HCT116 (cell line): Measurements from ENCODE around the gene OVOL3. TPM values are rescaled to one million over a fixed set of nuclear protein-coding genes. Genes with fewer than 3 reads are reported as not detected.

Experiments used
- ATAC-seq: fragments of 200-7000 bp; cut with Tn5 transposase; 2 replicates; pipeline ENCODE4 v1.9.1; 2020; ENCODE audit warnings: mild to moderate bottlenecking, moderate library complexity
- BruUV-seq: library from RNA; stranded (reverse); fragments of 400-500 nt; replicated peaks from 2 replicates; lab custom pipeline; 2021; lab: Mats Ljungman, UMichigan
- CTCF ChIA-PET: fragments of 300-600 bp; sonication (Branson Sonifier 250); formaldehyde crosslinking; loops from one replicate; lab custom pipeline; 2021; ENCODE audit warnings: antibody characterized with exemption; lab: Charles Lee
- POLR2A ChIA-PET: fragments of 300-600, 350-600 bp; sonication (Branson Sonifier 250); formaldehyde crosslinking; loops from one replicate; lab custom pipeline; 2021; ENCODE audit warnings: antibody characterized with exemption; lab: Charles Lee
- RAD21 ChIA-PET, 2 experiments: fragments of 300-600 bp; sonication (Branson Sonifier 250); formaldehyde crosslinking; loops; one replicate each; lab custom pipeline; 2023; ENCODE audit warnings: low total read pairs in 2 of 2; ENCODE audit not compliant: uncharacterized antibody in 2 of 2, unreplicated experiment in 2 of 2, low non-redundant PET in 1 of 2; lab: Charles Lee
- DNase-seq: peaks from one replicate; pipeline ENCODE4 v3.0.0-alpha.2; 2010; ENCODE audit warnings: low read depth, low spot score
- H2AFZ ChIP-seq: fragments of 200-600 bp; shearing (Covaris generic), sonication (generic); 2 replicates; pipeline ENCODE4 v1.6.1; 2017; ENCODE audit warnings: low read depth, mixed run types, mixed read lengths, antibody characterized with exemption, low read length; ENCODE audit not compliant: poor library complexity, severe bottlenecking
- H3K27ac ChIP-seq: 2 replicates; pipeline ENCODE4 v1.5.1; 2012; ENCODE audit warnings: low read depth, low read length
- H3K27me3 ChIP-seq: fragments of 200-600 bp; sonication (generic); 2 replicates; pipeline ENCODE4 v1.6.1; 2016; ENCODE audit warnings: mixed run types, low read length, mixed read lengths; ENCODE audit not compliant: insufficient read depth
- H3K36me3 ChIP-seq, 2 experiments: fragments of 200-500 bp in 1 of 2; fragments of 200-600 bp in 1 of 2; sonication (Bioruptor generic) in 1 of 2; sonication (generic) in 1 of 2; 2 replicates each; pipeline versions ENCODE4 v1.5.1 to v1.6.1; 2014 to 2016; ENCODE audit warnings: low read length in 2 of 2, inconsistent platforms in 1 of 2, mixed read lengths in 1 of 2, mixed run types in 1 of 2; ENCODE audit not compliant: insufficient read depth in 2 of 2, control insufficient read depth in 1 of 2
- H3K4me1 ChIP-seq, 2 experiments: fragments of 200-600 bp in 1 of 2; sonication (generic) in 1 of 2; 2 replicates each; pipeline versions ENCODE4 v1.5.1 to v1.6.1; 2012 to 2017; ENCODE audit warnings: low read length in 2 of 2, inconsistent platforms in 1 of 2, mild to moderate bottlenecking in 1 of 2, mixed read lengths in 1 of 2, mixed run types in 1 of 2, moderate library complexity in 1 of 2; ENCODE audit not compliant: insufficient read depth in 2 of 2, control insufficient read depth in 1 of 2
- H3K4me2 ChIP-seq: fragments of 200-600 bp; sonication (generic); 2 replicates; pipeline ENCODE4 v1.6.1; 2017; ENCODE audit warnings: mixed run types, low read length, mixed read lengths
- H3K4me3 ChIP-seq, 2 experiments: fragments of 200-600 bp in 1 of 2; sonication (generic) in 1 of 2; replicated peaks in 1 of 2; 2 replicates each; pipeline ENCODE4 v1.5.1; 2011 to 2016; ENCODE audit warnings: low read length in 2 of 2, control low read depth in 1 of 2, low read depth in 1 of 2, mild to moderate bottlenecking in 1 of 2, mixed read lengths in 1 of 2, mixed run types in 1 of 2
- H3K79me2 ChIP-seq: fragments of 200-600 bp; sonication (generic); 2 replicates; pipeline ENCODE4 v1.6.1; 2017; ENCODE audit warnings: mild to moderate bottlenecking, mixed run types, low read length, moderate library complexity, mixed read lengths; ENCODE audit not compliant: insufficient read depth
- H3K9ac ChIP-seq: fragments of 200-600 bp; sonication (generic); 2 replicates; pipeline ENCODE4 v1.6.1; 2016; ENCODE audit warnings: low read length, mixed read lengths
- H3K9me2 ChIP-seq: fragments of 200-600 bp; sonication (generic), shearing (Covaris generic); 2 replicates; pipeline ENCODE4 v1.6.1; 2017; ENCODE audit warnings: mixed run types, mild to moderate bottlenecking, moderate library complexity; ENCODE audit not compliant: insufficient read depth
- H3K9me3 ChIP-seq, 2 experiments: fragments of 200-500 bp in 1 of 2; fragments of 200-600 bp in 1 of 2; sonication (Bioruptor generic) in 1 of 2; sonication (generic) in 1 of 2; 2 replicates each; pipeline ENCODE4 v1.6.1; 2014 to 2017; ENCODE audit warnings: low read length in 2 of 2, mixed read lengths in 2 of 2, inconsistent platforms in 1 of 2, low read depth in 1 of 2, mild to moderate bottlenecking in 1 of 2, mixed run types in 1 of 2, moderate library complexity in 1 of 2; ENCODE audit not compliant: control insufficient read depth in 1 of 2, insufficient read depth in 1 of 2
- H4K20me1 ChIP-seq: fragments of 200-600 bp; sonication (generic), shearing (Covaris generic); 2 replicates; pipeline ENCODE4 v1.6.1; 2017; ENCODE audit warnings: mixed run types, mild to moderate bottlenecking, moderate library complexity; ENCODE audit not compliant: insufficient read depth
- ATF3 ChIP-seq: IDR thresholded peaks from 2 replicates; pipeline ENCODE4 v1.6.1; 2012
- ELF1 ChIP-seq: IDR thresholded peaks from 2 replicates; pipeline ENCODE4 v1.6.1; 2012; ENCODE audit warnings: low read depth, borderline replicate concordance
- EZH2 ChIP-seq: fragments of 200-600 bp; sonication (generic); IDR thresholded peaks from 2 replicates; pipeline ENCODE4 v1.6.1; 2017; ENCODE audit warnings: antibody characterized with exemption, mixed run types
- EZH2phosphoT487 ChIP-seq: fragments of 200-600 bp; IDR thresholded peaks from 2 replicates; pipeline ENCODE4 v1.6.1; 2018; ENCODE audit warnings: antibody characterized with exemption, borderline replicate concordance
- FOSL1 ChIP-seq: IDR thresholded peaks from 2 replicates; pipeline ENCODE4 v1.6.1; 2012; ENCODE audit warnings: low read depth
- MAX ChIP-seq: IDR thresholded peaks from 2 replicates; pipeline ENCODE4 v1.6.1; 2012
- POLR2AphosphoS5 ChIP-seq: IDR thresholded peaks from 2 replicates; pipeline ENCODE4 v1.6.1; 2011; ENCODE audit warnings: mild to moderate bottlenecking, low read depth, low read length, moderate library complexity
- SP1 ChIP-seq: IDR thresholded peaks from 2 replicates; pipeline ENCODE4 v1.6.1; 2012; ENCODE audit warnings: low read depth
- SRF ChIP-seq: IDR thresholded peaks from 2 replicates; pipeline ENCODE4 v1.6.1; 2012; ENCODE audit warnings: low read depth
- ZBTB33 ChIP-seq: IDR thresholded peaks from 2 replicates; pipeline ENCODE4 v1.6.1; 2011; ENCODE audit warnings: mild to moderate bottlenecking, low read length, moderate library complexity; ENCODE audit not compliant: insufficient replicate concordance; ENCODE audit errors: extremely low read depth
- intact Hi-C: fragments of 100-400 bp; cut with micrococcal nuclease; formaldehyde crosslinking; loops from 2 replicates; pipeline ENCODE4 v1.10.0; 2022
- total RNA-seq: library from RNA; stranded (reverse); gene quantifications from one replicate; pipeline ENCODE4 v1.2.1, GENCODE V29; 2021; ENCODE audit not compliant: unreplicated experiment

OVOL3 gene
- total RNA-seq, 1 experiment from 2014 or later: not detected

- Histone ChIP-seq H4K20me1 (no peaks in the 10 kb centered on the region), H3K9me3 (no peaks in the 10 kb centered on the region), H3K27ac (no peak overlapping the region), H3K36me3 (peaks cover 10 to 28% of the 10 kb centered on the region in 2 experiments; a peak in 3 of 4 replicates), H2AFZ (no peak overlapping the region), H3K79me2 (no peaks in the 10 kb centered on the region), H3K27me3 (no peaks in the 10 kb centered on the region), H3K4me2 (no peak overlapping the region), H3K9me2 (no peaks in the 10 kb centered on the region), H3K9ac (no peak overlapping the region), H3K4me3 (no peak overlapping the region), H3K4me1 (peaks cover 0 to 21% of the 10 kb centered on the region in 2 experiments; a peak in 2 of 4 replicates)
- ChIA-PET CTCF (no interaction called here), POLR2A (no interaction called here), RAD21 (no interaction called here)
- ATAC-seq (no peak), DNase-seq (no peak)
- TF ChIP-seq ELF1: no peak
- TF ChIP-seq MAX: no peak
- no peak for TF ChIP-seq EZH2phosphoT487
- no peak for TF ChIP-seq FOSL1
- no peak for TF ChIP-seq POLR2AphosphoS5
- no peak for TF ChIP-seq ZBTB33
- no peak for TF ChIP-seq EZH2
- no peak for TF ChIP-seq SRF
- TF ChIP-seq SP1: no peak
- no peak for TF ChIP-seq ATF3
- BruUV-seq: no TSS peak
- intact Hi-C loops: no loop called here
Measured at GRCh38 chr19:36101550-36102327, 9.2 kb upstream of the OVOL3 start.
